Kidney epithelial cell (primary cell): ENCODE measurements around the gene RTL5. TPM values are rescaled to one million over a fixed set of nuclear protein-coding genes. Genes with fewer than 3 reads are reported as not detected.

ENCODE experiments used
- DNase-seq: peaks from one replicate; pipeline ENCODE4 v3.0.0-alpha.2; 2010; ENCODE audit warnings: low read depth
- H3K27me3 ChIP-seq: 2 replicates; pipeline ENCODE4 v1.6.0; 2011; ENCODE audit warnings: low read length; ENCODE audit not compliant: control insufficient read depth, insufficient read depth
- H3K36me3 ChIP-seq: 2 replicates; pipeline ENCODE4 v1.5.1; 2011; ENCODE audit warnings: low read length; ENCODE audit not compliant: control insufficient read depth, insufficient read depth
- H3K4me3 ChIP-seq: 2 replicates; pipeline ENCODE4 v1.5.1; 2011; ENCODE audit warnings: low read depth, mild to moderate bottlenecking, control low read depth, low read length
- total RNA-seq: library from RNA; depleted of rRNA; stranded (reverse); fragments of >200 nt; gene quantifications from 2 replicates; pipeline ENCODE4 v1.2.3, GENCODE V29; 2015
- TF ChIP-seq, protein P1 (sequence below): IDR thresholded peaks from 2 replicates; pipeline ENCODE4 v1.5.1; 2011; ENCODE audit warnings: mild to moderate bottlenecking, moderate library complexity, low read length, control low read depth, inconsistent platforms; ENCODE audit not compliant: insufficient read depth, poor library complexity, severe bottlenecking

Gene RTL5
- total RNA-seq, 1 donor from 2014 or later: 2.3 TPM

DNA sequence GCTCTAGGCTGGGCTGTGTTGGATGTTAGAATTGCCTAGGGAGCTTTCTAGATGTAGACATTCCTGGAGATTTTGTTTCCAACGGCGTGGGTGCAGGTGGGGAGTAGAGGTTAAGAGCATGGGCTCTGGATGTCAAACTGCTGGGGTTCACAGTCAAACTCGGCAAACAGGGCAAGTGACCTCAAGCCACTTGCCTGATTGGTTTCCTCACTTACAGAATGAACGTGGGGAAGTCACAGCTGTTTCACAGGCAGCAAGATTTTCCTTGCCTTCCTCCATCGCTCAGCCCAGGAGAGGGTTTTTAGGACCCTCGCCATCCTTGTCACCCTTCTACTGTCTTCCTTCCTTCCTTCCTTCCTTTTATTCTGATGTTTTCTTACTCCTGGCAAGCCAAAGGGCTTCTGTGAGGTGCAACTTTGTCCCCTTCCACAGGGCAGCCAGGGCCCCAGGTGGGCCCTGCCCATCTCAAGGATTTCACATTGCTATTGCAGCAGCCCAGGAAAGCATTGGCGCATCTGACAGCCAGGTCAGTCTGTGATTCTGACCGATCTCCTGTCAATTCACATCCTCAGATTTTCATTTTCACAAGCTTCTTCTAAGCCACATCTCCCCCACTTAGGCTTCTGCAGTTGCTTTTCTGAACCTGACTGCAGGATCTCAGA is 7.0 kb downstream of the RTL5 start:
- no peak for DNase-seq
- H3K4me3 ChIP-seq: no peak overlapping the region
- no peaks in the 10 kb centered on the region for H3K36me3 ChIP-seq
- TF ChIP-seq, protein P1, sequence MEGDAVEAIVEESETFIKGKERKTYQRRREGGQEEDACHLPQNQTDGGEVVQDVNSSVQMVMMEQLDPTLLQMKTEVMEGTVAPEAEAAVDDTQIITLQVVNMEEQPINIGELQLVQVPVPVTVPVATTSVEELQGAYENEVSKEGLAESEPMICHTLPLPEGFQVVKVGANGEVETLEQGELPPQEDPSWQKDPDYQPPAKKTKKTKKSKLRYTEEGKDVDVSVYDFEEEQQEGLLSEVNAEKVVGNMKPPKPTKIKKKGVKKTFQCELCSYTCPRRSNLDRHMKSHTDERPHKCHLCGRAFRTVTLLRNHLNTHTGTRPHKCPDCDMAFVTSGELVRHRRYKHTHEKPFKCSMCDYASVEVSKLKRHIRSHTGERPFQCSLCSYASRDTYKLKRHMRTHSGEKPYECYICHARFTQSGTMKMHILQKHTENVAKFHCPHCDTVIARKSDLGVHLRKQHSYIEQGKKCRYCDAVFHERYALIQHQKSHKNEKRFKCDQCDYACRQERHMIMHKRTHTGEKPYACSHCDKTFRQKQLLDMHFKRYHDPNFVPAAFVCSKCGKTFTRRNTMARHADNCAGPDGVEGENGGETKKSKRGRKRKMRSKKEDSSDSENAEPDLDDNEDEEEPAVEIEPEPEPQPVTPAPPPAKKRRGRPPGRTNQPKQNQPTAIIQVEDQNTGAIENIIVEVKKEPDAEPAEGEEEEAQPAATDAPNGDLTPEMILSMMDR: no peak
- H3K27me3 ChIP-seq: peaks cover 5% of the 10 kb centered on the region

DNA sequence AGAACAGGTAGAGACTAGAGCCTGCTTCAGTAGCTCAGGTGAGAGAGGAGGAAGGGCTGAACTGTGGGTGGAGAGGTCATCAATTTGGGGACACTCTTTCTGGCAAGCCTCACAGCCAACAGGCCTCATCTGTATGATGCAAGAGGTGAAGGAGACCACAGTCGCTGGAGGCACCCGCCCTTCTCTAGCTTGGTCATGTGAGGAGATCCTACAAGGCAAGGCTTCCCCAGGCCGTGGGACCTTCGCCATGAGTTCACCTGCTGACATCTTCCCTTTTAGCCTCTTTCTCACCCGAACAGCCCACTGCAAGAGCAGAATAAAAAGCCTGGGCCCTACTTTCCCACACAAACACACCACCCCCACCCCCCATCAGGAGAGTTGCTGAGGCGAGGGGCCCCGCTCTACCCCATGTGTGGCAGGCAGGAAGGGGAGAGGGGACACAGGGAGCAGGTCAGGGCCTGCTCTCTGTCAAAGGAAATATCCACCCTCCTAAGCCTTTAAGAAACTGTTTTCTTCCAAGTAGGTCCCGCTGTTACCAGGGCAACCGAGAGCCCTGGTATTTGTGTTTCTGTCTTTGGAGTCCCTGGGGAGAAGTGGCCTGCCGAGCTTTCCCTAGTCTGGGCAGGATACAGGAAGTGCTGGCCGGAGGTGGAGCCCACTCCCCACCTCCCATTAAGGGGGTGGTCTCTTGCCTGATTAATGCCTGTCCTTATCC is 8.1 kb downstream of the RTL5 start:
- no peak for DNase-seq
- no peak overlapping the region for H3K4me3 ChIP-seq
- peaks cover 2% of the 10 kb centered on the region for H3K27me3 ChIP-seq
- TF ChIP-seq, protein P1: no peak
- no peaks in the 10 kb centered on the region for H3K36me3 ChIP-seq

- Histone ChIP-seq H3K4me3 (no peak overlapping the region), H3K36me3 (no peaks in the 10 kb centered on the region), H3K27me3 (peaks cover 2% of the 10 kb centered on the region)
- TF ChIP-seq, protein P1: no peak
- no peak for DNase-seq
Measured at GRCh38 chrX:72122621-72123337, 8.9 kb downstream of the RTL5 start.

GRCh38 chrX:72121383-72121782 is 10.3 kb downstream of the RTL5 start:
- H3K36me3 ChIP-seq: no peaks in the 10 kb centered on the region
- TF ChIP-seq, protein P1: no peak
- H3K27me3 ChIP-seq: peaks cover 2% of the 10 kb centered on the region
- DNase-seq: peak; percentile 57
- no peak overlapping the region for H3K4me3 ChIP-seq

- H3K27me3 ChIP-seq: peaks cover 2% of the 10 kb centered on the region
- DNase-seq: no peak
- H3K36me3 ChIP-seq: no peaks in the 10 kb centered on the region
- H3K4me3 ChIP-seq: no peak overlapping the region
- TF ChIP-seq, protein P1: no peak
Measured at GRCh38 chrX:72120837-72121236, 10.9 kb downstream of the RTL5 start.
